ENCODE results near the gene SLC27A4.

DNA sequence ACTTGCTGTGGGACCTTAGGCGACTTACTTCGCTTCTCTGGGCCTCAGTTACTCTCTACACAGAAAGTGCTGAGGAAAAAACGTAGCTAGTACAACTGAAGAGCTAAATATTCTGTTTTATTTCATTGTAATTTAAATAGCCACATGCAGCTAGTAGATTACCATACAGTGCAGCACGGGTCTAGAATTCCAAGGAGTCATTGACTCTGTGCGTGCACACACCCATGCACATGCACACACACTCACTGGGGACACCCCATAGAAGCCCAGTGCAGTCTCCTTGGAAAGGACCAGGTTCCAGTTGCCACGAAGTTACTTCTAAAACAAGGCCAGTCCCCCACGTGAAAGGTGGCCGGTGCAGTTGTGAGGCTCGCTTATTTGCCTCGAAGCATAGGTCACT, 47.8 kb downstream of the SLC27A4 start:
- TF ChIP-seq CTCF (IDR thresholded peaks at IDR 0.05) = no peak
- no peak for TF ChIP-seq POLR2A (IDR thresholded peaks at IDR 0.05)
